Measurements from ENCODE around the gene EED. TPM values are rescaled to one million over a fixed set of nuclear protein-coding genes. Genes with fewer than 3 reads are reported as not detected.
"Not testable (repeated sequence)": the region's sequence is repeated elsewhere in the genome, so short reads cannot be mapped to it uniquely, and the experiment has no call there.

The EED gene
- total RNA-seq, 2 donors from 2014 or later, result 55.1 to 104 TPM

- H3K27ac Mint-ChIP-seq, result no peak overlapping the region
- H3K36me3 Mint-ChIP-seq, result peaks cover 5 to 33% of the 10 kb centered on the region in 2 donors
- H3K9me3 Mint-ChIP-seq, result peaks cover 3 to 23% of the 10 kb centered on the region in 2 donors
- ATAC-seq, result no peak
- DNase-seq (ENCODE audit: low spot score in 2 of 2), result no peak
Measured at GRCh38 chr11:86211619-86212018, 32.9 kb upstream of the EED start.

- peaks cover 5 to 32% of the 10 kb centered on the region in 2 donors for H3K36me3 Mint-ChIP-seq
- H3K9me3 Mint-ChIP-seq, result peaks cover 3 to 22% of the 10 kb centered on the region in 2 donors
- no peak overlapping the region for H3K27ac Mint-ChIP-seq
- ATAC-seq, result no peak
- no peak for DNase-seq (ENCODE audit: low spot score in 2 of 2)
Measured at GRCh38 chr11:86212019-86212611, 32.4 kb upstream of the EED start.

- Mint-ChIP-seq H3K9me3 (peaks cover 3 to 15% of the 10 kb centered on the region in 2 donors), H3K36me3 (peaks cover 5 to 25% of the 10 kb centered on the region in 2 donors), H3K27ac (peak overlapping the region; percentile 8 to 85)
- ATAC-seq (peak; percentile 86 to 90), DNase-seq (ENCODE audit: low spot score in 2 of 2) (peak; percentile 71 to 87)
Measured at GRCh38 chr11:86214710-86215109, 29.8 kb upstream of the EED start.

GRCh38 chr11:86218125-86219084 is 26.1 kb upstream of the EED start:
- DNase-seq (ENCODE audit: low spot score in 2 of 2) (peak; percentile 60), ATAC-seq (peak; percentile 9 to 17)
- Mint-ChIP-seq H3K27ac (peak overlapping the region; percentile 34 to 94), H3K36me3 (peaks cover 0 to 36% of the 10 kb centered on the region in 2 donors), H3K9me3 (peaks cover 0 to 18% of the 10 kb centered on the region in 2 donors)

GRCh38 chr11:86219311-86220193 is 25.0 kb upstream of the EED start:
- H3K9me3 Mint-ChIP-seq, result peaks cover 0 to 20% of the 10 kb centered on the region in 2 donors

GRCh38 chr11:86220653-86221052 is 23.9 kb upstream of the EED start:
- ATAC-seq (no peak), DNase-seq (ENCODE audit: low spot score in 2 of 2) (no peak)
- Mint-ChIP-seq H3K36me3 (peaks cover 10 to 45% of the 10 kb centered on the region in 2 donors), H3K9me3 (peaks cover 0 to 23% of the 10 kb centered on the region in 2 donors), H3K27ac (peak overlapping the region in 1 of 2 donors; percentile 2)

More at GRCh38 chr11:86219311-86220193, 25.0 kb upstream of the EED start:
- Mint-ChIP-seq H3K27ac (peak overlapping the region; percentile 34 to 94), H3K36me3 (peaks cover 10 to 37% of the 10 kb centered on the region in 2 donors)
- DNase-seq (ENCODE audit: low spot score in 2 of 2), result no peak
- ATAC-seq, result peak; percentile 19 to 62

- ATAC-seq (no peak), DNase-seq (ENCODE audit: low spot score in 2 of 2) (no peak)
- peaks cover 0 to 27% of the 10 kb centered on the region in 2 donors for H3K9me3 Mint-ChIP-seq
Measured at GRCh38 chr11:86222081-86222480, 22.5 kb upstream of the EED start.

GRCh38 chr11:86224575-86224974 is 20.0 kb upstream of the EED start:
- H3K27ac Mint-ChIP-seq; DNase-seq (ENCODE audit: low spot score in 2 of 2); ATAC-seq: not testable (repeated sequence)
- Mint-ChIP-seq H3K9me3 (peaks cover 0 to 32% of the 10 kb centered on the region in 2 donors), H3K36me3 (peaks cover 10 to 48% of the 10 kb centered on the region in 2 donors)

More at GRCh38 chr11:86222081-86222480, 22.5 kb upstream of the EED start:
- H3K27ac Mint-ChIP-seq, result no peak overlapping the region
- peaks cover 10 to 48% of the 10 kb centered on the region in 2 donors for H3K36me3 Mint-ChIP-seq

GRCh38 chr11:86225344-86225743 is 19.2 kb upstream of the EED start:
- not testable (repeated sequence) for ATAC-seq; DNase-seq (ENCODE audit: low spot score in 2 of 2)

GRCh38 chr11:86228269-86229038 is 16.1 kb upstream of the EED start:
- Mint-ChIP-seq H3K27ac (peak overlapping the region; percentile 77 to 96), H3K9me3 (peaks cover 0 to 24% of the 10 kb centered on the region in 2 donors), H3K36me3 (peaks cover 10 to 30% of the 10 kb centered on the region in 2 donors)
- ATAC-seq (peak; percentile 81 to 89), DNase-seq (ENCODE audit: low spot score in 2 of 2) (no peak)

More at GRCh38 chr11:86225344-86225743, 19.2 kb upstream of the EED start:
- not testable (repeated sequence) for H3K27ac Mint-ChIP-seq
- peaks cover 0 to 32% of the 10 kb centered on the region in 2 donors for H3K9me3 Mint-ChIP-seq
- H3K36me3 Mint-ChIP-seq, result peaks cover 10 to 47% of the 10 kb centered on the region in 2 donors

- Mint-ChIP-seq H3K9me3 (peaks cover 0 to 20% of the 10 kb centered on the region in 2 donors), H3K36me3 (peaks cover 5 to 25% of the 10 kb centered on the region in 2 donors), H3K27ac (peak overlapping the region; percentile 77 to 96)
- peak in 1 of 2 donors; percentile 44 for DNase-seq (ENCODE audit: low spot score in 2 of 2)
- ATAC-seq, result peak; percentile 71 to 80
Measured at GRCh38 chr11:86229039-86229330, 15.6 kb upstream of the EED start.

GRCh38 chr11:86230179-86230804 is 14.3 kb upstream of the EED start:
- Mint-ChIP-seq H3K36me3 (peaks cover 0 to 12% of the 10 kb centered on the region in 2 donors), H3K9me3 (peaks cover 0 to 12% of the 10 kb centered on the region in 2 donors), H3K27ac (peak overlapping the region; percentile 77 to 96)
- ATAC-seq (no peak), DNase-seq (ENCODE audit: low spot score in 2 of 2) (no peak)

- peak; percentile 39 to 61 for ATAC-seq
- Mint-ChIP-seq H3K36me3 (peaks cover 0 to 5% of the 10 kb centered on the region in 2 donors), H3K9me3 (peaks cover 0 to 5% of the 10 kb centered on the region in 2 donors), H3K27ac (peak overlapping the region; percentile 18 to 36)
- no peak for DNase-seq (ENCODE audit: low spot score in 2 of 2)
Measured at GRCh38 chr11:86230921-86231434, 13.6 kb upstream of the EED start.

- Mint-ChIP-seq H3K27ac (no peak overlapping the region), H3K9me3 (peaks cover 0 to 1% of the 10 kb centered on the region in 2 donors), H3K36me3 (peaks cover 0 to 5% of the 10 kb centered on the region in 2 donors)
- no peak for ATAC-seq
- no peak for DNase-seq (ENCODE audit: low spot score in 2 of 2)
Measured at GRCh38 chr11:86232556-86232955, 12.0 kb upstream of the EED start.
